K562 (cell line): Measurements from ENCODE around the gene CSKMT. TPM values are rescaled to one million over a fixed set of nuclear protein-coding genes. Genes with fewer than 3 reads are reported as not detected.

Experiments
- CCNT2 ChIP-seq: IDR thresholded peaks from 2 replicates; pipeline ENCODE4 v1.6.1; 2011; ENCODE audit warnings: borderline replicate concordance, low read depth, mild to moderate bottlenecking, moderate library complexity, mixed read lengths, low read length; ENCODE audit not compliant: insufficient read length; ENCODE audit errors: extremely low read depth
- DMBX1 ChIP-seq: fragments of 250-450 bp; sonication (Bioruptor Pico); IDR thresholded peaks from 2 replicates; pipeline ENCODE4 v1.8.0; 2022; ENCODE audit warnings: inconsistent platforms, mild to moderate bottlenecking, moderate library complexity, borderline replicate concordance
- FOSL1 ChIP-seq: fragments of 200-800 bp; sonication (Bioruptor generic); conservative IDR thresholded peaks from 2 replicates; pipeline ENCODE4 v1.6.1; 2016; ENCODE audit warnings: missing genetic modification characterization, missing compliant biosample characterization
- HDAC8 ChIP-seq: fragments of 450-650 bp; IDR thresholded peaks from 2 replicates; pipeline ENCODE4 v1.6.1; 2016; ENCODE audit warnings: mild to moderate bottlenecking, missing genetic modification characterization, moderate library complexity, missing compliant biosample characterization
- LCOR ChIP-seq: sonication (generic); formaldehyde crosslinking; IDR thresholded peaks from 2 replicates; pipeline ENCODE4 v1.8.0; 2022; ENCODE audit warnings: mild to moderate bottlenecking, missing genetic modification reagents
- MCM3 ChIP-seq: fragments of 450-650 bp; IDR thresholded peaks from 2 replicates; pipeline ENCODE4 v1.6.1; 2016
- MYC ChIP-seq, 2 experiments: fragments of 250-450 bp in 1 of 2; sonication (Bioruptor Pico) in 1 of 2; IDR thresholded peaks; 2 replicates each; pipeline versions ENCODE4 v1.5.1 to v1.6.1; 2012 to 2021; ENCODE audit warnings: low read depth in 2 of 2, borderline replicate concordance in 1 of 2, improper control_type of control experiment in 1 of 2, low read length in 1 of 2, mild to moderate bottlenecking in 1 of 2, moderate library complexity in 1 of 2
- PHF20 ChIP-seq: fragments of 450-650 bp; IDR thresholded peaks from 2 replicates; pipeline ENCODE4 v1.6.1; 2018; ENCODE audit not compliant: partially characterized antibody
- PREB ChIP-seq: sonication (generic); formaldehyde crosslinking; IDR thresholded peaks from 2 replicates; pipeline ENCODE4 v1.8.1; 2023; ENCODE audit warnings: mild to moderate bottlenecking, missing genetic modification reagents
- SRSF3 ChIP-seq: fragments of 200-400 bp; formaldehyde crosslinking; IDR thresholded peaks from 2 replicates; pipeline ENCODE4 v1.6.1; 2016; ENCODE audit warnings: mild to moderate bottlenecking, low read length, moderate library complexity; ENCODE audit not compliant: insufficient read depth
- TCFL5 ChIP-seq: fragments of 250-450 bp; sonication (Bioruptor Pico); conservative IDR thresholded peaks from 2 replicates; pipeline ENCODE4 v1.6.1; 2021; ENCODE audit warnings: mild to moderate bottlenecking, moderate library complexity, matching md5 sums
- THAP12 ChIP-seq: fragments of 250-450 bp; sonication (Bioruptor Pico); IDR thresholded peaks from 2 replicates; pipeline ENCODE4 v1.9.0; 2021; ENCODE audit warnings: mild to moderate bottlenecking, inconsistent platforms
- TOE1 ChIP-seq, 2 experiments: fragments of 450-650 bp in 1 of 2; sonication (generic) in 1 of 2; formaldehyde crosslinking in 1 of 2; IDR thresholded peaks; 2 replicates each; pipeline versions ENCODE4 v1.7.1 to v1.8.0; 2016 to 2022; ENCODE audit warnings: borderline replicate concordance in 2 of 2, mild to moderate bottlenecking in 2 of 2, antibody characterized with exemption in 1 of 2, inconsistent platforms in 1 of 2, low read depth in 1 of 2, missing genetic modification reagents in 1 of 2, moderate library complexity in 1 of 2
- ZBTB43 ChIP-seq: sonication (generic); formaldehyde crosslinking; IDR thresholded peaks from 2 replicates; pipeline ENCODE4 v1.8.0; 2023; ENCODE audit warnings: mild to moderate bottlenecking, missing genetic modification reagents
- ZNF431 ChIP-seq: sonication (generic); formaldehyde crosslinking; IDR thresholded peaks from 2 replicates; pipeline ENCODE4 v1.8.0; 2022; ENCODE audit warnings: mild to moderate bottlenecking, missing genetic modification reagents
- ZNF444 ChIP-seq: fragments of 250-450 bp; sonication (Bioruptor Pico); IDR thresholded peaks from 2 replicates; pipeline ENCODE4 v1.4.0; 2020; ENCODE audit warnings: mild to moderate bottlenecking, moderate library complexity
- ZNF511 ChIP-seq: sonication (generic); formaldehyde crosslinking; IDR thresholded peaks from 2 replicates; pipeline ENCODE4 v1.8.0; 2022; ENCODE audit warnings: mild to moderate bottlenecking, missing genetic modification reagents
- ZNF518B ChIP-seq: fragments of 250-450 bp; sonication (Bioruptor Pico); IDR thresholded peaks from 2 replicates; pipeline ENCODE4 v1.5.0; 2021; ENCODE audit warnings: mild to moderate bottlenecking, moderate library complexity
- polyA plus RNA-seq, 8 experiments: library from polyadenylated mRNA; depleted of rRNA in 4 of 8; stranded (reverse) in 5 of 8; unstranded in 3 of 8; fragments of >200 nt; fragmentation: Nextera tagmentation in 2 of 8; fragmentation: Illumina TruSeq in 1 of 8; extraction: Ambion mirVana in 2 of 8; extraction: Trizol in 1 of 8; gene quantifications; 2 replicates each; pipeline versions ENCODE4 v1.2.1 to v1.2.3, GENCODE V29; 2011 to 2014; ENCODE audit warnings: inconsistent platforms in 1 of 8, missing spikeins in 1 of 8
- total RNA-seq, 7 experiments: library from RNA; depleted of rRNA in 6 of 7; stranded (reverse); fragments of >200 nt in 6 of 7; fragmentation: Illumina TruSeq in 2 of 7; extraction: Trizol in 2 of 7; gene quantifications; 2 replicates each; pipeline versions ENCODE4 v1.2.1 to v1.2.3, GENCODE V29; 2011 to 2021; ENCODE audit warnings: low replicate concordance in 1 of 7

CSKMT gene
- total and polyA plus RNA-seq, 9 of the 15 experiments (the other 6 are each of a cell fraction or from before 2014, with no cell fraction given): 10.3 to 108 (median 27.2) TPM

- TF ChIP-seq ZNF444 (CRISPR knock-in tag): no peak
- TF ChIP-seq LCOR (CRISPR knock-in tag): no peak
- TF ChIP-seq ZNF431 (CRISPR knock-in tag): no peak
- no peak for TF ChIP-seq ZBTB43 (CRISPR knock-in tag)
- no peak for TF ChIP-seq SRSF3
- no peak for TF ChIP-seq TCFL5 (CRISPR knock-in tag)
- TF ChIP-seq PREB: no peak
- TF ChIP-seq MYC (IDR thresholded peaks at IDR 0.05; ENCODE audit: low read depth, low read length): peak; percentile 65; the same call in 1 of the 2 replicates
- TF ChIP-seq MYC (CRISPR knock-in tag; IDR thresholded peaks at IDR 0.05; ENCODE audit: borderline replicate concordance, low read depth): no peak
- TF ChIP-seq DMBX1 (CRISPR knock-in tag): no peak
- peak; percentile 40 for TF ChIP-seq PHF20
- TF ChIP-seq FOSL1 (tag): 0 out of 2 replicates have a peak, but pooled peaks have one; percentile 28
- TF ChIP-seq HDAC8 (tag): no peak
- peak; percentile 13 for TF ChIP-seq TOE1 (IDR thresholded peaks at IDR 0.05; ENCODE audit: borderline replicate concordance)
- TF ChIP-seq TOE1 (CRISPR knock-in tag; IDR thresholded peaks at IDR 0.05; ENCODE audit: borderline replicate concordance, low read depth): no peak
- TF ChIP-seq ZNF511 (CRISPR knock-in tag): no peak
- no peak for TF ChIP-seq MCM3
- no peak for TF ChIP-seq ZNF518B
- no peak for TF ChIP-seq THAP12 (CRISPR knock-in tag)
- TF ChIP-seq CCNT2: no peak
Observed at GRCh38 chr11:62671236-62671607, 6.1 kb downstream of the CSKMT start (continued).
